IPS-20b (cell line): ENCODE measurements around the gene NMS.

ENCODE experiments used
- H3K27ac ChIP-seq: one replicate; pipeline ENCODE4 v1.5.1; 2013; ENCODE audit warnings: low read length
- H3K27me3 ChIP-seq: 2 replicates; pipeline ENCODE4 v1.6.1; 2013; ENCODE audit warnings: mild to moderate bottlenecking, low read length, inconsistent platforms; ENCODE audit not compliant: insufficient read depth
- H3K36me3 ChIP-seq: 2 replicates; pipeline ENCODE4 v1.6.1; 2013; ENCODE audit warnings: low read depth, mild to moderate bottlenecking, inconsistent platforms, low read length, moderate library complexity; ENCODE audit not compliant: insufficient read depth
- H3K4me1 ChIP-seq: 2 replicates; pipeline ENCODE4 v1.6.1; 2013; ENCODE audit warnings: mild to moderate bottlenecking, control low read depth, inconsistent platforms, low read length, moderate library complexity; ENCODE audit not compliant: insufficient read depth
- H3K4me3 ChIP-seq: 2 replicates; pipeline ENCODE4 v1.5.1; 2013; ENCODE audit warnings: mild to moderate bottlenecking, low read length, inconsistent platforms
- H3K9ac ChIP-seq: 2 replicates; pipeline ENCODE4 v1.6.1; 2013; ENCODE audit warnings: low read depth, mild to moderate bottlenecking, inconsistent platforms, low read length, moderate library complexity
- H3K9me3 ChIP-seq: 2 replicates; pipeline ENCODE4 v1.6.1; 2013; ENCODE audit warnings: mild to moderate bottlenecking, low read depth, low read length, inconsistent platforms; ENCODE audit not compliant: insufficient read depth

NMS gene

GRCh38 chr2:100494712-100495111, 24.4 kb downstream of the NMS start:
- H3K9me3 ChIP-seq, result no peaks in the 10 kb centered on the region; the same call in 1 of the 2 replicates
- H3K27me3 ChIP-seq, result no peaks in the 10 kb centered on the region
- no peak overlapping the region for H3K4me3 ChIP-seq
- no peak overlapping the region for H3K9ac ChIP-seq
- no peaks in the 10 kb centered on the region for H3K4me1 ChIP-seq
- no peak overlapping the region for H3K27ac ChIP-seq
- H3K36me3 ChIP-seq, result no peaks in the 10 kb centered on the region

DNA sequence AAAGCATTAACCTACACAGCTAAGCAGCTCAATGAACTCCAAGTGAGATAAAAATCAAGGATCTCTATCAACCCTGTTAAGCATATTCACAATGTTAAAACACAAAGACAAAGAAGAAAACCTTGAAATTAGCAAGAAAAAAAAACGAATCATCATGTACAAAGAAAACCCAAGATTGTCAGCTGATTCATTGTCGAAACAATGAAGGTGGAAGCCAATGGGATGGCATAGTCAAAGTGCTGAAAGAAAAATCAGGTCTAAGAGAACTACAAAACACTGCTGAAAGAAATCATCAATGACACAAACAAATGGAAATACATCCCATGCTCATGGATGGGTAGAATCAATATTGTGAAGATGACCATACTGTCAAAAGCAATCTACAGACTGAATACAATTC, 32.5 kb downstream of the NMS start:
- Histone ChIP-seq H3K27me3 (no peaks in the 10 kb centered on the region), H3K4me1 (0 out of 2 replicates have a peak, but pooled peaks cover 2% of the 10 kb centered on the region), H3K9ac (no peak overlapping the region), H3K9me3 (peaks cover 5% of the 10 kb centered on the region; the same call in 1 of the 2 replicates), H3K36me3 (no peaks in the 10 kb centered on the region), H3K4me3 (no peak overlapping the region), H3K27ac (no peak overlapping the region)

- no peak overlapping the region for H3K27ac ChIP-seq
- no peaks in the 10 kb centered on the region for H3K27me3 ChIP-seq
- H3K36me3 ChIP-seq, result no peaks in the 10 kb centered on the region
- peaks cover 9% of the 10 kb centered on the region; the same call in 1 of the 2 replicates for H3K9me3 ChIP-seq
- H3K4me1 ChIP-seq, result 0 out of 2 replicates have a peak, but pooled peaks cover 2% of the 10 kb centered on the region
- H3K4me3 ChIP-seq, result no peak overlapping the region
- H3K9ac ChIP-seq, result no peak overlapping the region
These were observed 34.3 kb downstream of the NMS start for GRCh38 chr2:100504542-100504941.

GRCh38 chr2:100509066-100509465, 38.8 kb downstream of the NMS start:
- Histone ChIP-seq H3K9me3 (peaks cover 4% of the 10 kb centered on the region; the same call in 1 of the 2 replicates), H3K27ac (no peak overlapping the region), H3K27me3 (no peaks in the 10 kb centered on the region), H3K4me3 (no peak overlapping the region), H3K9ac (no peak overlapping the region), H3K36me3 (no peaks in the 10 kb centered on the region), H3K4me1 (no peaks in the 10 kb centered on the region)

DNA sequence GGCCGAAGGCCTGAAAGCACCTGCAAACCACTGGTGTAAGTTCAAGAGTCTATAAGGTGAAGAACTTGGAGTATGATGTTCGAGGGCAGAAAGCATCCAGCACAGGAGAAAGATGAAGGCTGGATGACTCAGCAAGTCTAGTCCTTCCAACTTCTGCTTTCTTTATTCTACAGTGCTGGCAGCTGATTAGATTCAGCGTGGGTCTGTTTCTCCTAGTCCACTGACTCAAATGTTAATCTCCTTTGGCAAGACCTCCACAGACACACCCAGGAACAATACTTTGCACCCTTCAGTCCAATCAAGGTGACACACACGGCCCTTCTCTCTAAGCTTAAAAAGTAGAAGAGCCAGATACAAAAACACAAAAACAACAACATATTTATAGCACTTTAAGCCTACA, 43.4 kb downstream of the NMS start:
- H3K4me3 ChIP-seq, result no peak overlapping the region
- H3K9ac ChIP-seq, result no peak overlapping the region
- no peaks in the 10 kb centered on the region for H3K36me3 ChIP-seq
- H3K27ac ChIP-seq, result no peak overlapping the region
- H3K9me3 ChIP-seq, result no peaks in the 10 kb centered on the region
- no peaks in the 10 kb centered on the region for H3K27me3 ChIP-seq
- H3K4me1 ChIP-seq, result no peaks in the 10 kb centered on the region

GRCh38 chr2:100517556-100517955, 47.3 kb downstream of the NMS start:
- no peaks in the 10 kb centered on the region for H3K27me3 ChIP-seq
- H3K9ac ChIP-seq, result no peak overlapping the region
- H3K4me1 ChIP-seq, result no peaks in the 10 kb centered on the region
- H3K9me3 ChIP-seq, result no peaks in the 10 kb centered on the region
- H3K27ac ChIP-seq, result no peak overlapping the region
- H3K4me3 ChIP-seq, result no peak overlapping the region
- no peaks in the 10 kb centered on the region for H3K36me3 ChIP-seq

DNA sequence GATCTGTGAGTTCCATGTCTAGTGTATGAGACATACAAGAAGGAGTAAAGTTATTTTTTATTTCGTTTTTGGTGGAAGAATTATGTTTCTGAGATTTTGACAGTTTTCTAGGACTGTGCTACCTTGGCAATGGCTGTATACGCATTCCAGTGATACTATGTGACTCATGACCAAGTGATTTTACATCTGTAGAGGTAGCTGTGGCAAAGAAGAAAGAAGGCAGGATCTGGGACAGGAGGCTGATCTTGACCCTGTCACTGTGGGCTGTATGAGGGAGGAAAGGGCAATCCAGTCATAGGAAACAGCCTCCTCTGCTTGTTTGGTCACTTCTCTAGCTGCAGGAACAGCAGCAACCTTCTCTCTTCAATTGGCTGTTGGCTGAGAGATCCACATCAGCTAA, 48.5 kb downstream of the NMS start:
- H3K36me3 ChIP-seq, result no peaks in the 10 kb centered on the region
- no peaks in the 10 kb centered on the region for H3K9me3 ChIP-seq
- no peaks in the 10 kb centered on the region for H3K4me1 ChIP-seq
- no peak overlapping the region for H3K9ac ChIP-seq
- H3K4me3 ChIP-seq, result no peak overlapping the region
- no peaks in the 10 kb centered on the region for H3K27me3 ChIP-seq
- no peak overlapping the region for H3K27ac ChIP-seq

DNA sequence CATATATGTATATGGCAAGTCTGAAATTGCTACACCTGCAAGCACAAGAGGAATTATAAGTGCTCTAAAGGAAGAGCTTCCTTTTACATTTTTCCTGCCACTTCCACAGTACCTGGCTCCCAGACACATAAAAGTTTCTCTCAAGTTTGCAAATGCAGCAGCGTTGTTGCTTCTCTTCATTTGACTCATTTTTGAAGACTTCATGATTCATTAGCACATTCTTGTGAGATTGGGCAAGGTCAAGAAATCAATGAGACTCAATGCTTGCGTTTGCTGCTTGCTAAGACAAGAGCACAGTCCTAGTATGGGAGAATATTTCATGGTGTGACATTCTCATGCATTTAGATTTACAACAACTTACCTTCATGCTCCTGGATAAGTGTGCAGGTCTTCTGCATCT, 49.9 kb downstream of the NMS start:
- Histone ChIP-seq H3K9ac (no peak overlapping the region), H3K4me3 (no peak overlapping the region), H3K9me3 (no peaks in the 10 kb centered on the region), H3K36me3 (no peaks in the 10 kb centered on the region), H3K27me3 (no peaks in the 10 kb centered on the region), H3K4me1 (no peaks in the 10 kb centered on the region), H3K27ac (no peak overlapping the region)

DNA sequence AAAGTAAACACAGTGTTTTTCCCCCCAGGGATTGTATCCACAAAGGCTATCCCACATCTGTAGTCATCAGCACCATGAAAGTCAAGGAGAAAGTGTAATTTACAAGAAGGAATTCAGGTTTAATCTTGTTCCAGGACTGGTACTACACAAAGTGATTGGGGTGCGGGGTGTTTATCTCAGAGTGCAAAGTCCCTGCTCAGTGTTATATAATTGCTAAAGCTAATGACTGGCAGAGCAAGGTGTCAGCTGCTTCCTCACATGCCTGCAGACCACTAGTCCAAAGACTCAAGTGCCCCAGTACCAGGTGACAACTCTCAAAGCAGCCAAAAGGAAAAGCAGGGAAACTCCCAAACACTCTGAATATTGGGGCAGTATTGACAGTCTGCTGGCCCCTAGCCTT, 52.1 kb downstream of the NMS start:
- Histone ChIP-seq H3K27ac (no peak overlapping the region), H3K4me3 (no peak overlapping the region), H3K36me3 (no peaks in the 10 kb centered on the region), H3K9me3 (no peaks in the 10 kb centered on the region), H3K9ac (no peak overlapping the region), H3K27me3 (no peaks in the 10 kb centered on the region), H3K4me1 (no peaks in the 10 kb centered on the region)

DNA sequence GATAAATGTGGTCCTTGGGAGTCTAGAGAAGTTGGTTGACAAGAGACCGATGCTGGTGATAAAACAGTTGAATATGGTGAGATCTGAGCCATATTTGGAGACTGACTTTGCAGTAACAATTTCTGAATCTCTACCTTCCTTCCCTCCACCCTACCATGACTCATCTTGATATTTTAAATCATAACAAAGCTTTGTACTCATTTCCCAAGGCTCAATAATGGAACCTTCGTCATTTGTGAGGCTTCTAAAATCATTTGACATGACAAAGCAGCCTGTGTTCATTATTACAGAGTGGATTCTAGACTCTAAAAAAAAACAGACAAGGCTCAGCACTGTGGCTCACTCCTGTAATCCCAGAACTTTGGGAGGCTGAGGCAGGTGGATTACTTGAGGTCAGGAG, 54.0 kb downstream of the NMS start:
- Histone ChIP-seq H3K27ac (no peak overlapping the region), H3K27me3 (no peaks in the 10 kb centered on the region), H3K4me1 (no peaks in the 10 kb centered on the region), H3K9ac (no peak overlapping the region), H3K9me3 (no peaks in the 10 kb centered on the region), H3K36me3 (no peaks in the 10 kb centered on the region), H3K4me3 (no peak overlapping the region)

- Histone ChIP-seq H3K36me3 (no peaks in the 10 kb centered on the region), H3K4me3 (no peak overlapping the region), H3K9me3 (no peaks in the 10 kb centered on the region), H3K27ac (no peak overlapping the region), H3K4me1 (no peaks in the 10 kb centered on the region), H3K9ac (no peak overlapping the region), H3K27me3 (no peaks in the 10 kb centered on the region)
These were observed 56.6 kb downstream of the NMS start for GRCh38 chr2:100526868-100527267.

DNA sequence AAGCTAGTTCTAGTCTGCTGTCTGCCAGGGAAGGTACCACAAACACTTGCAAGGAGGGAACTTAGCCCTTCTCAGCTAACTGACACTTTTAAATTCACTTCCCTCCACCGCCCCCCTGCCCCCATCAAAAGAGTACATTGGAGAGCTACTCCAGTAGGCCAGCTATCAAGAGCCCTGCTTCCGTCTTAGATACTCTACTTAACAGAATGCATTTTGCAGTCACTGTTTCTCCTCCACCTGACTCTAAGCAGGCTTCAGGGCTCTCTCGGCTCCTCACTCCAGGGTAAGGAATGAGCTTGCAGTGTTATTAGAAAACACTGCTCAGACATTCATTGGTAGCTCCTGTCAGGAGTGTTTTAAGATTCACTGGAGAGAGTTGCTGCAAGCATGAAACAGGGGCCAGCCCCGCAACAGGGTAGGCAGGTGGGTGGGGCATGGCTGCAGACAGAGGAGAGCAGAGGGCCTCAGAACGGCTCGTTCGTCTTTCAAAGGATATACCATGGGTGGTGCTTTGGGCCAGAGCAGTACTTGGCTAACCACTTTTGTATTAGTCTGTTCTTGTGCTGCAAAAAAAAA, 57.2 kb downstream of the NMS start:
- Histone ChIP-seq H3K27ac (no peak overlapping the region), H3K4me1 (no peaks in the 10 kb centered on the region), H3K9ac (no peak overlapping the region), H3K36me3 (no peaks in the 10 kb centered on the region), H3K9me3 (no peaks in the 10 kb centered on the region), H3K27me3 (no peaks in the 10 kb centered on the region), H3K4me3 (no peak overlapping the region)
